HepG2 (cell line): ENCODE data around the gene ASH1L. TPM values are rescaled to one million over a fixed set of nuclear protein-coding genes. Genes with fewer than 3 reads are reported as not detected.
A peak's percentile ranks its signal among the peaks of the same experiment; 100 is the strongest.

Experiments used
- ARID3A ChIP-seq: IDR thresholded peaks from 2 replicates; pipeline ENCODE4 v1.6.1; 2012; ENCODE audit warnings: low read depth, low read length, improper control_type of control experiment
- DNMT1 ChIP-seq: sonication (generic); formaldehyde crosslinking; IDR thresholded peaks from 2 replicates; pipeline ENCODE4 v1.5.1; 2020; ENCODE audit warnings: mild to moderate bottlenecking, missing genetic modification reagents
- E2F2 ChIP-seq: sonication (generic); formaldehyde crosslinking; IDR thresholded peaks from 2 replicates; pipeline ENCODE4 v1.4.0; 2020; ENCODE audit warnings: missing genetic modification reagents, borderline replicate concordance
- HMG20B ChIP-seq: conservative IDR thresholded peaks from 2 replicates; pipeline ENCODE4 v1.6.1; 2016; ENCODE audit warnings: missing genetic modification reagents, missing compliant biosample characterization
- HNRNPUL1 ChIP-seq: fragments of 200-400 bp; formaldehyde crosslinking; IDR thresholded peaks from 2 replicates; pipeline ENCODE4 v1.6.1; 2017; ENCODE audit warnings: low read depth, mild to moderate bottlenecking, low read length, moderate library complexity
- MAFG ChIP-seq: sonication (generic); formaldehyde crosslinking; IDR thresholded peaks from 2 replicates; pipeline ENCODE4 v1.5.1; 2020; ENCODE audit warnings: mild to moderate bottlenecking, missing genetic modification reagents
- NONO ChIP-seq, 2 experiments: fragments of 450-650 bp in 1 of 2; sonication (generic) in 1 of 2; formaldehyde crosslinking in 1 of 2; IDR thresholded peaks in 1 of 2; conservative IDR thresholded peaks in 1 of 2; 2 replicates each; pipeline versions ENCODE4 v1.6.1 to v1.8.0; 2017 to 2022; ENCODE audit warnings: mild to moderate bottlenecking in 1 of 2, missing genetic modification reagents in 1 of 2, moderate library complexity in 1 of 2
- NR2F2 ChIP-seq: IDR thresholded peaks from 2 replicates; pipeline ENCODE4 v1.6.1; 2012; ENCODE audit warnings: low read depth, inconsistent platforms, borderline replicate concordance
- PBX2 ChIP-seq: IDR thresholded peaks from 2 replicates; pipeline ENCODE4 v1.6.1; 2016; ENCODE audit warnings: control low read depth
- RXRA ChIP-seq: sonication (generic); formaldehyde crosslinking; IDR thresholded peaks from 2 replicates; pipeline ENCODE4 v1.5.1; 2020; ENCODE audit warnings: missing genetic modification reagents
- ZKSCAN8 ChIP-seq: IDR thresholded peaks from 2 replicates; pipeline ENCODE4 v1.6.1; 2016; ENCODE audit warnings: borderline replicate concordance, missing genetic modification reagents, missing compliant biosample characterization
- ZNF264 ChIP-seq: sonication (generic); formaldehyde crosslinking; IDR thresholded peaks from 2 replicates; pipeline ENCODE4 v1.4.0; 2020; ENCODE audit warnings: missing genetic modification reagents
- ZNF343 ChIP-seq: sonication (generic); formaldehyde crosslinking; IDR thresholded peaks from 2 replicates; pipeline ENCODE4 v1.4.0; 2020; ENCODE audit warnings: mild to moderate bottlenecking, missing genetic modification reagents
- ZZZ3 ChIP-seq: sonication (generic); formaldehyde crosslinking; IDR thresholded peaks from 2 replicates; pipeline ENCODE4 v1.4.0; 2020; ENCODE audit warnings: missing genetic modification reagents, mild to moderate bottlenecking, borderline replicate concordance
- polyA plus RNA-seq, 8 experiments: library from polyadenylated mRNA; depleted of rRNA in 3 of 8; stranded (reverse) in 7 of 8; unstranded in 1 of 8; fragments of >200 nt; fragmentation: Illumina TruSeq in 4 of 8; extraction: Trizol in 4 of 8; gene quantifications; 2 replicates each; pipeline versions ENCODE4 v1.2.1 to v1.2.3, GENCODE V29; 2011 to 2016; ENCODE audit warnings: low read depth in 4 of 8, missing spikeins in 1 of 8, mixed read lengths in 1 of 8; ENCODE audit not compliant: insufficient read depth in 1 of 8
- total RNA-seq, 5 experiments: library from RNA; depleted of rRNA; stranded (reverse); fragments of >200 nt; fragmentation: Illumina TruSeq; extraction: Trizol; gene quantifications; 2 replicates each; pipeline ENCODE4 v1.2.3, GENCODE V29; 2016; ENCODE audit warnings: low read depth in 1 of 5
- TF ChIP-seq, protein P1 (sequence below): sonication (generic); formaldehyde crosslinking; IDR thresholded peaks from 2 replicates; pipeline ENCODE4 v1.5.1; 2020; ENCODE audit warnings: mild to moderate bottlenecking, missing genetic modification reagents, moderate library complexity
- TF ChIP-seq, protein P2 (sequence below): IDR thresholded peaks from 2 replicates; pipeline ENCODE4 v1.6.1; 2012; ENCODE audit warnings: low read length, improper control_type of control experiment
- TF ChIP-seq, protein P3 (sequence below): sonication (generic); formaldehyde crosslinking; IDR thresholded peaks from 2 replicates; pipeline ENCODE4 v1.8.1; 2023; ENCODE audit warnings: mild to moderate bottlenecking, moderate library complexity, missing genetic modification reagents

The ASH1L gene
- total and polyA plus RNA-seq, 2 of the 13 experiments (the other 11 are each of a cell fraction or from before 2014, with no cell fraction given): 10.2 to 15.3 TPM

GRCh38 chr1:155307247-155307740 lies 255.3 kb downstream of the ASH1L start (continued):
- TF ChIP-seq, protein P1, sequence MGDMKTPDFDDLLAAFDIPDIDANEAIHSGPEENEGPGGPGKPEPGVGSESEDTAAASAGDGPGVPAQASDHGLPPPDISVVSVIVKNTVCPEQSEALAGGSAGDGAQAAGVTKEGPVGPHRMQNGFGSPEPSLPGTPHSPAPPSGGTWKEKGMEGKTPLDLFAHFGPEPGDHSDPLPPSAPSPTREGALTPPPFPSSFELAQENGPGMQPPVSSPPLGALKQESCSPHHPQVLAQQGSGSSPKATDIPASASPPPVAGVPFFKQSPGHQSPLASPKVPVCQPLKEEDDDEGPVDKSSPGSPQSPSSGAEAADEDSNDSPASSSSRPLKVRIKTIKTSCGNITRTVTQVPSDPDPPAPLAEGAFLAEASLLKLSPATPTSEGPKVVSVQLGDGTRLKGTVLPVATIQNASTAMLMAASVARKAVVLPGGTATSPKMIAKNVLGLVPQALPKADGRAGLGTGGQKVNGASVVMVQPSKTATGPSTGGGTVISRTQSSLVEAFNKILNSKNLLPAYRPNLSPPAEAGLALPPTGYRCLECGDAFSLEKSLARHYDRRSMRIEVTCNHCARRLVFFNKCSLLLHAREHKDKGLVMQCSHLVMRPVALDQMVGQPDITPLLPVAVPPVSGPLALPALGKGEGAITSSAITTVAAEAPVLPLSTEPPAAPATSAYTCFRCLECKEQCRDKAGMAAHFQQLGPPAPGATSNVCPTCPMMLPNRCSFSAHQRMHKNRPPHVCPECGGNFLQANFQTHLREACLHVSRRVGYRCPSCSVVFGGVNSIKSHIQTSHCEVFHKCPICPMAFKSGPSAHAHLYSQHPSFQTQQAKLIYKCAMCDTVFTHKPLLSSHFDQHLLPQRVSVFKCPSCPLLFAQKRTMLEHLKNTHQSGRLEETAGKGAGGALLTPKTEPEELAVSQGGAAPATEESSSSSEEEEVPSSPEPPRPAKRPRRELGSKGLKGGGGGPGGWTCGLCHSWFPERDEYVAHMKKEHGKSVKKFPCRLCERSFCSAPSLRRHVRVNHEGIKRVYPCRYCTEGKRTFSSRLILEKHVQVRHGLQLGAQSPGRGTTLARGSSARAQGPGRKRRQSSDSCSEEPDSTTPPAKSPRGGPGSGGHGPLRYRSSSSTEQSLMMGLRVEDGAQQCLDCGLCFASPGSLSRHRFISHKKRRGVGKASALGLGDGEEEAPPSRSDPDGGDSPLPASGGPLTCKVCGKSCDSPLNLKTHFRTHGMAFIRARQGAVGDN (CRISPR knock-in tag): no peak
- TF ChIP-seq ZNF264 (CRISPR knock-in tag) (no peak), HNRNPUL1 (no peak), ZKSCAN8 (no peak), RXRA (CRISPR knock-in tag) (no peak), ARID3A (no peak), HMG20B (CRISPR knock-in tag) (no peak), NR2F2 (0 out of 2 replicates have a peak, but pooled peaks have one; percentile 20), DNMT1 (CRISPR knock-in tag) (no peak), ZNF343 (CRISPR knock-in tag) (no peak), E2F2 (no peak), MAFG (CRISPR knock-in tag) (no peak), PBX2 (CRISPR knock-in tag) (no peak), NONO (IDR thresholded peaks at IDR 0.05) (no peak), NONO (CRISPR knock-in tag; conservative IDR thresholded peaks at IDR 0.05) (0 out of 2 replicates have a peak, but pooled peaks have one; percentile 27), ZZZ3 (CRISPR knock-in tag) (no peak)
- TF ChIP-seq, protein P2, sequence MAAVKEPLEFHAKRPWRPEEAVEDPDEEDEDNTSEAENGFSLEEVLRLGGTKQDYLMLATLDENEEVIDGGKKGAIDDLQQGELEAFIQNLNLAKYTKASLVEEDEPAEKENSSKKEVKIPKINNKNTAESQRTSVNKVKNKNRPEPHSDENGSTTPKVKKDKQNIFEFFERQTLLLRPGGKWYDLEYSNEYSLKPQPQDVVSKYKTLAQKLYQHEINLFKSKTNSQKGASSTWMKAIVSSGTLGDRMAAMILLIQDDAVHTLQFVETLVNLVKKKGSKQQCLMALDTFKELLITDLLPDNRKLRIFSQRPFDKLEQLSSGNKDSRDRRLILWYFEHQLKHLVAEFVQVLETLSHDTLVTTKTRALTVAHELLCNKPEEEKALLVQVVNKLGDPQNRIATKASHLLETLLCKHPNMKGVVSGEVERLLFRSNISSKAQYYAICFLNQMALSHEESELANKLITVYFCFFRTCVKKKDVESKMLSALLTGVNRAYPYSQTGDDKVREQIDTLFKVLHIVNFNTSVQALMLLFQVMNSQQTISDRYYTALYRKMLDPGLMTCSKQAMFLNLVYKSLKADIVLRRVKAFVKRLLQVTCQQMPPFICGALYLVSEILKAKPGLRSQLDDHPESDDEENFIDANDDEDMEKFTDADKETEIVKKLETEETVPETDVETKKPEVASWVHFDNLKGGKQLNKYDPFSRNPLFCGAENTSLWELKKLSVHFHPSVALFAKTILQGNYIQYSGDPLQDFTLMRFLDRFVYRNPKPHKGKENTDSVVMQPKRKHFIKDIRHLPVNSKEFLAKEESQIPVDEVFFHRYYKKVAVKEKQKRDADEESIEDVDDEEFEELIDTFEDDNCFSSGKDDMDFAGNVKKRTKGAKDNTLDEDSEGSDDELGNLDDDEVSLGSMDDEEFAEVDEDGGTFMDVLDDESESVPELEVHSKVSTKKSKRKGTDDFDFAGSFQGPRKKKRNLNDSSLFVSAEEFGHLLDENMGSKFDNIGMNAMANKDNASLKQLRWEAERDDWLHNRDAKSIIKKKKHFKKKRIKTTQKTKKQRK: no peak
- TF ChIP-seq, protein P3, sequence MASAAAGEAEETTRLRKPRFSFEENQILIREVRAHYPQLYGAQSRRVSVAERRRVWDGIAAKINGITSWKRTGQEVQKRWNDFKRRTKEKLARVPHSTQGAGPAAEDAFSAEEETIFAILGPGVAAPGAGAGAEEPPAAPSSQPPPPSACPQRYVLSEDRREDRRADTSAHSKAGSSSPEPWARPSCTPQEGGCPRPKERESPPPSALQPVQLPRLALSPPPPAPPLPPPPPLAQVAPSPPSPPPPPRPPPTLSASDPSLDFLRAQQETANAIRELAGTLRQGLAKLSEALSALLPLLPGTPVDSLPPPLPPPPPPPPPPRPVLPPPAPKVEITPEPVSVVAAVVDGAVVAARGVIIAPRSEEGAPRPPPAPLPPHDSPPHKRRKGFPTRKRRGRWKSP: no peak
